Epidermal melanocyte (primary cell): ENCODE results near the gene AMPD2.
A peak's percentile ranks its signal among the peaks of the same experiment; 100 is the strongest.

ENCODE experiments used
- DNase-seq: peaks from one replicate; pipeline ENCODE4 v3.0.0; 2011; ENCODE audit warnings: low spot score; ENCODE audit not compliant: insufficient read length

The AMPD2 gene

DNA sequence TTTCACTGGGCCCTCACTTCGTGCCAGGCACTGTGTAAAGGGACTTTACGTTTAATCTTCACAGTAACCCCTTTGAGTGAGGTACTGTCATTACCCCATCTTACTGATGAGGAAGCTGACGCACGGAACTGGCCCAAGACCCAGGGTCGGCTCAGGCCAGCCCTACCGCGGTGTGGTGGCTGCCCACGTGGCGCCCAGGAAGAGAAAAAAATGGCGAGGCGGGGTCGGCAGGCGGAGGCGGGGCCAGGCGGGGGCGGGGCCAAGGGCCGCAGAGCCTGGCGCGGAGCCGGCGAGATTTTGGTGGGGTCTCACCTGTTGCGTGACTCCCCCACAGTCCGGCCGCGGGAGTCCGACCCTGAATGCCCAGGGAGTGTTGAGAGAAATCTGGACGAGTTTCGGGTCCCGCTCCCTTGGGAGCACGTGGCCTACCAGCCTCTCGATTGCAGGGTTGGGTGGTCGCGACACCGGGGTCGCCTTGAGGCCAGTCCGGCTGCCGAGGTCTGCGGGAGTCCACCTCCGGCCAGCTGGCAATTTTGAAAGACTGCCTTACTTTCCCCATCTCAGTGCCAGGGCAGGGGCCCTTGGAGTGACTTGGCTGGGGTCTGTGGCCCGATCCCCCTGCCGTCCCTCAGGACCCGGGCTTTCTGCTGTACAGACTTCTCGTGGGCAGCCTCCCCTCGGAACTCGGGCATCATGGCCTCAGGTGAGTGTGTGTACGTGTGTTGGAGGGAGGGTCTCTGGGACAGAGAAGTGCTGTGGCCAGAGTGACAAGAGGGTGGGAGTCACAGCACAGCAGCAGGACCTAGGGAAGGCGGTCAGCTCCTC is at the start of gene AMPD2, which contains the start of gene GNAT2:
TSS of gene AMPD2 (plus strand) at position 262 of the 825 bp plus-strand sequence. CDS start 1,339 bp downstream, outside the sequence.
TSS of gene GNAT2 (minus strand) at position 41 of the 825 bp plus-strand sequence. CDS start 6,746 bp downstream, outside the sequence.
- peak; percentile 67 for DNase-seq

DNA sequence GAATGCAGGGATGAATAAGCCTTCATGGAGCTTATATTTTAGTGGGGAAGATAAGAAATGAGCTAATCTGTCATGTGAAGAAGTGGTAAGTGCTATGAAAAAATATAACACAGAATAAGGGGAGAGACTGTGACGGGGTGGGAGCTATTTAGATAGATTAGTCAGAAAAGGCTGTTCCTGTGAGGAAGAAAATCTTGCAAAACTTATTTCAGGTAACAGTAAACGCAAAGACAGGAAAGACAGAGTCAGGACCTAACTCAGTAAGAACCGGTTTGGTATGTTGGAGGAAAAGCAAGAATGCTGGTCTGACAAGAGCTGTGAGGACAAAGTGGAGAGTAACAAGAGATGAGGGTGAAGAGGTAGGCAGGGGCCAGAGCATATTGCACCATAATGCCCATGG is 49.2 kb upstream of the AMPD2 start:
- DNase-seq, result no peak

DNA sequence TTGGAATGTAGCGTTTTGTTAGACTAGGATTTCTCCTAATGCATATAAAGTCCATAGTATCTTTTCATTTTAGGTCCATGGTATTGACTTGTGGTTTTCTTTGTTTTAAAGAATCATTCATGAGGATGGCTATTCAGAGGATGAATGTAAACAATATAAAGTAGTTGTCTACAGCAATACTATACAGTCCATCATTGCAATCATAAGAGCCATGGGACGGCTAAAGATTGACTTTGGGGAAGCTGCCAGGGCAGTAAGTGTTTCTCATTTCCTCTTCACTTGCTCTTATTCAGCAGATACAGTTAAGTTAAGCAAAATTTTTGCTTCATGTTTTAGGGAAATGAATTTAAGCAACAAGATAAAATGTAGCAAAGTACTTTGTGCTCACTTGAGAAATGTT is 45.9 kb upstream of the AMPD2 start:
- no peak for DNase-seq

DNA sequence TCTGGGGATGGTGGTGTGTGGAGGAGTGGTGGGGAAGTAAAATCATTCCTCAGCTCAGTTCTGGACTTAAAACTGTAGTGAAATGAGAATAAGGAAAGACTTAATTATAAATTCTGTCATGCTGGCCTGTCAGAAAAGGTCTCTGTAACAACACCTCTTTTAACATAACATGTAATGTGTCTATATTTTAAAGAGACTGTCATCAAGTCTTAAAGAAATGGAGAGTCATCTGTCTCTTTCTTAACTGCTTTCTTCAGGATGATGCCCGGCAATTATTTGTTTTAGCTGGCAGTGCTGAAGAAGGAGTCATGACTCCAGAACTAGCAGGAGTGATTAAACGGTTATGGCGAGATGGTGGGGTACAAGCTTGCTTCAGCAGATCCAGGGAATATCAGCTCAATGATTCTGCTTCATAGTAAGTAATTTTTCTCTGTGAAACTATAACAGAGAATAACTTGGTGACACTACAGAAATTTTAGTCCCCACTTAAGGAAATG is 40.6 kb upstream of the AMPD2 start:
- no peak for DNase-seq

GRCh38 chr1:109579491-109579890 is 40.1 kb upstream of the AMPD2 start:
- DNase-seq, result no peak

GRCh38 chr1:109582021-109582420 is 37.6 kb upstream of the AMPD2 start:
- no peak for DNase-seq

DNA sequence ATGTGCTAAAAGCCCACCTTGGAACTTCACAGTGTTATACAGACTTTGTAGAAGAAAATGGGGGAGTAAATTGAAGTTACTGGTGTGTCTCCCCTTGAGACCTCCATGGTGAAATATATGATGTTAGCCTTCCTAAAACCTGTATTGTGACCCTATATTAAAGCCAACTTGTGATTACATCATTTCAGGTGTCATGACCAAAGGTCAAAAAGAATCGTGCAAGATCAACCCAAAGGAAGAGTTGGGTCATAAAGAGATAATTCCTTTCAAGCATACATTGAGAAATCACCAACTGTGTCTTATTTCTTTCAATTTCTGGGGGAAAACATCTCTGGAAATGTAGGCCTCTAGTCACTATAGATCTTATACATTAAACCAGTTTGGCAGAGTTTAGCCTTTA is 34.9 kb upstream of the AMPD2 start:
- no peak for DNase-seq

- no peak for DNase-seq
Measured at GRCh38 chr1:109586055-109586454, 33.6 kb upstream of the AMPD2 start.

DNA sequence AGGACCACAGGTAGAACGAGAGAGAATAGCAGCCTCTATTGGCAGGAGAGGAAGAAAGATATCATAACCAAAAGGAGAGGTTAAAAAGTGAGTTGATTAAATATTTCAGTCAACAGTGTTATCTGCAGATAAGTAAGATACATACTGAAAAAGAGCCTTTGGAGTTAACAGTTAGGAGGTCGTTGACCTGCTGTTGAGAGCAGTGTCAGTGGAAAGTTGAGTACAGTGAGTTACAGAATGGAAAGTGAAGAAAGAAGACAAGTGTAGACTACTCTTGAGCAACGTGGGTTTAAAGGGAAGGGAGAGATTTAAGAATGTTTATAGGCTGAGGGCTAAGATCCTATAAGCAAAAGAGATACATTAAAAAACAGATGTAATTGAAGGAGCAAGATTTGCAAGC is 30.5 kb upstream of the AMPD2 start:
- no peak for DNase-seq

DNA sequence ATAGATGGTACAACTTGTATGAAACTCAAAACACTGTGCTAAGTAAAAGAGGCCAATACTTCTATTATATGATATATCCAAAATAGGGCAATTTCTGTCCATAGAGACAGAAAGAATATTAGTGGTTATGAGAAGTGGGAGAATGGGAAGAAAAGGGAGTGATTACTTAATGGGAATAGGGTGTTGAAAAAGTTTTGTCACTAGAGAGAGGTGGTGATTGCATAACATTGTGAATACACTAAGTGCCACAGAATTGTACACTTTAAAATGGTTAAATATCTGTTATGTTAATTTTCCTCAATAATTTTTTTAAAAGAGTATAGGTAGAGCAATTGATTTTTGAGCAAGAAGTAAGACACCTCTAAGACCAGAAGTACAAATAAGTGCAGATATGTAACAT is 30.0 kb upstream of the AMPD2 start:
- no peak for DNase-seq

GRCh38 chr1:109592916-109593315 is 26.7 kb upstream of the AMPD2 start:
- DNase-seq, result no peak

- no peak for DNase-seq
Measured at GRCh38 chr1:109595531-109595930, 24.1 kb upstream of the AMPD2 start.

DNA sequence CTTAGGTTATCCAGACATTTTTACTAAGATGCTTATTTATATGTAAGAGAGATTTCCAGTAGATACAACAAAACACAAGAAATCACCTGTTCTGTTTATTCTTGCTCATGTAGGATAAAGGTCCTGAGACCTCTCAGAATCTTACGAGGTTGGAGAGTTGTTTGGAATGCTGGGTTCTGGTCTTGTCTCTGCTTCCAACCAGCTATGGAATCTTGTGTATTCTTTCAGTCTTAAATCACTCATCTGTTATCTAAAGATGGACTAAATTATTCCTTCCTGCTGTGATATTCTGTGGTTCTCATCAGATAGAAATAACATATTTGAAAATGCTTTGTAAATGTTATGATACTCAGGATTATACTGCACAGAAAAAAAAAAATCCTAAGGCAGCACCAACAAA is 21.5 kb upstream of the AMPD2 start:
- DNase-seq, result no peak

GRCh38 chr1:109598655-109599054 is 21.0 kb upstream of the AMPD2 start:
- DNase-seq, result no peak

DNA sequence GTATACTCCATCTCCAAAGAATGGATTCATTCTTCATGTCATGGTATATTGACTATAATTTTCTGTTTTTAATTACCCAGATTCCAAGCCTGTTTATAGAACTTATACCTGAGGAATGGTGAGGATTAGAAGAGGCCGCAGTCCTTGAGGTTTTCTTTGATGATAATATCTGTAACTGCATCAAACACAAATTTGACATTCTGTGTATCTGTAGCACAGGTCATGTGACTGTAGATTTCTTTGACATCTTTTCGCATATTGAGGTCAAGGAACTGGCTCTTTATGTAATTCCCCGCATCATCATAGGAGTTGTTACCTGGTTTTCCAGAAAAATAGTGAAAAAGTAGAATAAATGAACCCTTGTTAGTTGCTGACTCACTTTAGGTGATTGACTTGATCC is 16.4 kb upstream of the AMPD2 start:
- DNase-seq, result no peak

DNA sequence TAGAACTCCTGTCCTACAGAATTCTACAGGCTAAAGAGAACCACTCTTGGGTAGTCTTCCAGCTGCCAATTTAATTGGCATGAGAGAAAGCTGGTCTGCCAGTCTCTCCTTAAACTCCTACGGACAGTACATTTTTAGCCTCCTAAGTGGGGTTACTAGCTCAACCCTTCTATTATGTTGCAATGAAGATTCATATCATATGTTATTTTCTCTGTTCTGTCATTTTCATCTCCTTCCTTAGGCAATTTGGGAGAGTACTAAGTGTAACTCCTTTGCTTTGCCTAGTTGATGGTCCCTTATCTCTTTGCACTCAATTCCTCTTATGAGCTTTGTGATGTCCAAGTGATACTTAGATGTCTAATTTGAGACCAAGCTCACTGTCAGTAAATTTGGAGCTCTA is 14.3 kb upstream of the AMPD2 start:
- no peak for DNase-seq

DNA sequence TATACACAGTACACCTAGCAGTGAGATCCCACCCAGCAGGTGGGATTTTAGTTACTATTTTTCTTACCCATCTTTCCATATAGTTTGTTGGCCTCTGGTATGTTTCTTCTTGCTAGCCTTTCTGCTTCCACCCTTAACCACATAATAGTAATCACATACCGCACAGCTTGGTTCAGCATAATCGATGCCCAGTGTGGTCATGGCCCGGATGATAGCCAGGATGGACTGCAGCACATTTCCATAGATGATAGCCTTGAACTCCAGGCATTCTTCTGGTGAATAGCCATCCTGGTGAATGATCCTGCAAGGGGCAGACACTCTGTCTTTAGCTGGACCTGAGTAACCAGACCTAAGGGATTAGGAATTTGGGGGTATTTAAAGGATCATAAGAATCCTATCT is 9.8 kb upstream of the AMPD2 start:
- DNase-seq, result no peak

- DNase-seq, result no peak
Measured at GRCh38 chr1:109610609-109611307, 8.9 kb upstream of the AMPD2 start.

GRCh38 chr1:109611308-109611990 is 8.2 kb upstream of the AMPD2 start:
- no peak for DNase-seq

- no peak for DNase-seq
Measured at GRCh38 chr1:109613361-109614147, 6.1 kb upstream of the AMPD2 start.

DNA sequence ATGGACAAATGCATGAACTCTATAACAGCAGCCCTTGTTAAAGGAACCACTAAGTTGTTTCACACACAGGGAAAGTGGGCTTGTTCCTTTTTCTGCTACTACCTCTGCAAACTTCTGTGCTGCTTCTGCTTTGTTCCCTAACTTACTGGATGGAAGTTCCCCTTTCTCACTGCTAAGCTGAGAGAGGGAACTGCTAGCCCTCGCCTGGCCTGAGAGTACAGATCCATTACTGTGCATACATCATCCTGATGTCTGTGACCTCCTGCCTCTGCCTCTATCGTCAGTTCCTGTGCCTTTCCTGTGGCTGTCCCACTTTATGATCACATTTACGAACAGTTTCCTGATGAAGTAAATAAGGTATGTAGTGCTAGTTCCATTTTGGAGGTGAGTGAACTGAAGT is 3.8 kb upstream of the AMPD2 start:
- no peak for DNase-seq
